Measurements from ENCODE around the gene USP3. TPM values are rescaled to one million over a fixed set of nuclear protein-coding genes. Genes with fewer than 3 reads are reported as not detected.

USP3 gene
- total and polyA plus RNA-seq, 2 of the 13 experiments (the other 11 are each of a cell fraction or from before 2014, with no cell fraction given), result 14.3 to 61.2 TPM

- TF ChIP-seq ARID5B (CRISPR knock-in tag; IDR thresholded peaks at IDR 0.05) (no peak), ZNF782 (CRISPR knock-in tag; IDR thresholded peaks at IDR 0.05; ENCODE audit: borderline replicate concordance) (no peak), SOX6 (IDR thresholded peaks at IDR 0.05) (no peak), SOX6 (CRISPR knock-in tag; IDR thresholded peaks at IDR 0.05) (no peak), ZNF674 (CRISPR knock-in tag; IDR thresholded peaks at IDR 0.05; ENCODE audit: low read depth) (no peak), ZNF547 (CRISPR knock-in tag; IDR thresholded peaks at IDR 0.05) (no peak), DDIT3 (CRISPR knock-in tag; IDR thresholded peaks at IDR 0.05) (no peak), FOXK1 (CRISPR knock-in tag; IDR thresholded peaks at IDR 0.05; ENCODE audit: borderline replicate concordance, low read depth) (no peak)
These were observed 19.8 kb upstream of the USP3 start (continued) for GRCh38 chr15:63484433-63485186.

All from HepG2 (cell line).